ENCODE data around the gene STK32B. TPM values are rescaled to one million over a fixed set of nuclear protein-coding genes. Genes with fewer than 3 reads are reported as not detected.

Gene STK32B
- total RNA-seq, 4 donors from 2014 or later = 3.0 to 33.8 (median 4.3) TPM

GRCh38 chr4:5203993-5204310 lies 152.7 kb downstream of the STK32B start:
- intact Hi-C loops (cut with DNase I; ENCODE audit: low total_unique reads) = no loop called here
- H3K4me3 ChIP-seq = no peak overlapping the region
- H3K4me1 ChIP-seq = peaks cover 0 to 4% of the 10 kb centered on the region in 2 donors
- TF ChIP-seq POLR2A (IDR thresholded peaks at IDR 0.05) = no peak
- TF ChIP-seq CTCF (IDR thresholded peaks at IDR 0.05) = no peak
- DNase-seq = no peak
- no peaks in the 10 kb centered on the region for H3K36me3 ChIP-seq
- H3K27ac ChIP-seq = no peak overlapping the region
- no peaks in the 10 kb centered on the region for H3K27me3 ChIP-seq
- H3K9me3 ChIP-seq = no peaks in the 10 kb centered on the region

GRCh38 chr4:5204781-5205180 lies 153.5 kb downstream of the STK32B start:
- H3K27me3 ChIP-seq = no peaks in the 10 kb centered on the region
- H3K9me3 ChIP-seq = no peaks in the 10 kb centered on the region
- TF ChIP-seq CTCF (IDR thresholded peaks at IDR 0.05) = no peak
- intact Hi-C loops (cut with DNase I; ENCODE audit: low total_unique reads) = no loop called here
- H3K27ac ChIP-seq = peak overlapping the region in 1 of 2 donors; percentile 3
- H3K4me1 ChIP-seq = peaks cover 0 to 4% of the 10 kb centered on the region in 2 donors
- DNase-seq = peak in 1 of 2 donors; percentile 20
- H3K36me3 ChIP-seq = no peaks in the 10 kb centered on the region
- no peak overlapping the region for H3K4me3 ChIP-seq

GRCh38 chr4:5206016-5206790 lies 154.9 kb downstream of the STK32B start:
- DNase-seq = peak; percentile 50 to 60
- Histone ChIP-seq H3K27ac (peak overlapping the region in 1 of 2 donors; percentile 43), H3K36me3 (no peaks in the 10 kb centered on the region), H3K27me3 (no peaks in the 10 kb centered on the region), H3K4me3 (no peak overlapping the region), H3K4me1 (peaks cover 0 to 4% of the 10 kb centered on the region in 2 donors), H3K9me3 (no peaks in the 10 kb centered on the region)
- intact Hi-C loops (cut with DNase I; ENCODE audit: low total_unique reads) = no loop called here
- TF ChIP-seq POLR2A (IDR thresholded peaks at IDR 0.05) = no peak
- no peak for TF ChIP-seq CTCF (IDR thresholded peaks at IDR 0.05)

- H3K36me3 ChIP-seq = no peaks in the 10 kb centered on the region
- intact Hi-C loops (cut with DNase I; ENCODE audit: low total_unique reads) = no loop called here
- H3K4me3 ChIP-seq = no peak overlapping the region
- H3K27me3 ChIP-seq = no peaks in the 10 kb centered on the region
- DNase-seq = no peak
- no peak overlapping the region for H3K27ac ChIP-seq
- TF ChIP-seq CTCF (IDR thresholded peaks at IDR 0.05) = no peak
- TF ChIP-seq POLR2A (IDR thresholded peaks at IDR 0.05) = no peak
- peaks cover 0 to 4% of the 10 kb centered on the region in 2 donors for H3K4me1 ChIP-seq
- no peaks in the 10 kb centered on the region for H3K9me3 ChIP-seq
Observed at GRCh38 chr4:5209862-5210261, 158.6 kb downstream of the STK32B start.

GRCh38 chr4:5211282-5211839 lies 160.1 kb downstream of the STK32B start:
- intact Hi-C loops (cut with DNase I; ENCODE audit: low total_unique reads) = no loop called here
- no peak for TF ChIP-seq POLR2A (IDR thresholded peaks at IDR 0.05)

More at GRCh38 chr4:5211282-5211839, 160.1 kb downstream of the STK32B start:
- no peak overlapping the region for H3K27ac ChIP-seq
- H3K9me3 ChIP-seq = no peaks in the 10 kb centered on the region
- H3K4me1 ChIP-seq = peaks cover 0 to 4% of the 10 kb centered on the region in 2 donors
- no peak overlapping the region for H3K4me3 ChIP-seq
- H3K27me3 ChIP-seq = no peaks in the 10 kb centered on the region
- no peak for DNase-seq
- no peaks in the 10 kb centered on the region for H3K36me3 ChIP-seq
